GM12873 (cell line): ENCODE results near the gene DDRGK1.

Experiments
- TF ChIP-seq, protein P1 (sequence below): IDR thresholded peaks from 2 replicates; pipeline ENCODE4 v1.5.1; 2012; ENCODE audit warnings: low read depth, mild to moderate bottlenecking, moderate library complexity, low read length, control low read depth; ENCODE audit not compliant: insufficient read depth; ENCODE audit errors: missing control alignments

Gene DDRGK1

DNA sequence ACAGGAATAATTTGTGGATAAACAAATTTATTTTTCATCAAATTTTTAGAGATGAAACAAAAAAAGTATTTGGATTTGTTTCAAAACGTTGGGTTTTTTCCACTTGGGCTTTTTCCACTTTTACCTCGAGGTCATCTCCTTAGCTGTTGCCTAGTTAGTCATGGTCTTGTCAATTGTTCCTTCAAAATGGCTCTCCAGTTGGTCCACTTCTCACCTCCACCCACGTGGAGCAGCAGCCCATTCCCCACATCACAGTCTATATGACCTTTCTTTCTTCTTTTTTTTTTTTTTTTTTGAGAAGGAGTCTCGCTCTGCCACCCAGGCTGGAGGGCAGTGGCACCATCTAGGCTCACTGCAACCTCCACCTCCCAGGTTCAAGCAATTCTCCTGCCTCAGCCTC, 41.2 kb upstream of the DDRGK1 start:
- TF ChIP-seq, protein P1, sequence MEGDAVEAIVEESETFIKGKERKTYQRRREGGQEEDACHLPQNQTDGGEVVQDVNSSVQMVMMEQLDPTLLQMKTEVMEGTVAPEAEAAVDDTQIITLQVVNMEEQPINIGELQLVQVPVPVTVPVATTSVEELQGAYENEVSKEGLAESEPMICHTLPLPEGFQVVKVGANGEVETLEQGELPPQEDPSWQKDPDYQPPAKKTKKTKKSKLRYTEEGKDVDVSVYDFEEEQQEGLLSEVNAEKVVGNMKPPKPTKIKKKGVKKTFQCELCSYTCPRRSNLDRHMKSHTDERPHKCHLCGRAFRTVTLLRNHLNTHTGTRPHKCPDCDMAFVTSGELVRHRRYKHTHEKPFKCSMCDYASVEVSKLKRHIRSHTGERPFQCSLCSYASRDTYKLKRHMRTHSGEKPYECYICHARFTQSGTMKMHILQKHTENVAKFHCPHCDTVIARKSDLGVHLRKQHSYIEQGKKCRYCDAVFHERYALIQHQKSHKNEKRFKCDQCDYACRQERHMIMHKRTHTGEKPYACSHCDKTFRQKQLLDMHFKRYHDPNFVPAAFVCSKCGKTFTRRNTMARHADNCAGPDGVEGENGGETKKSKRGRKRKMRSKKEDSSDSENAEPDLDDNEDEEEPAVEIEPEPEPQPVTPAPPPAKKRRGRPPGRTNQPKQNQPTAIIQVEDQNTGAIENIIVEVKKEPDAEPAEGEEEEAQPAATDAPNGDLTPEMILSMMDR = no peak

DNA sequence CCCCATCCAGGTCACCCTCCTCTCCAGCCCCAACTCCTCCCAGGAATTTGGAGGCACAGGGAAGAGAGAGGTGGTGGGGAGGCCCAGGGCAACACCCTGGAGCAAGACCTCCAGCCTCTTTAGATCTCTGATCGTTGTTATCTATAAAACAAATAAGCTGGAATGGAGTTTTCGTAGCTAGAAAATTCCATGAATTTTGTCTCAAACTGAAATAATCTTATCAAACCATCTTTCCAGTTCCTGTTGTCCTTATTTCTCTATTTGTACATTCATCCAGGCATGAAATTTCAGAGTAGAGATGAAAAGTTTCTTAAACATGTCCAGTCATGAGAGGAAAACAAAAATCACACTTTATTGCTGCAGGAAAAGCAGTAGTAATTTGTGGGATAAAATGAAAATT, 40.7 kb upstream of the DDRGK1 start:
- TF ChIP-seq, protein P1 = no peak

DNA sequence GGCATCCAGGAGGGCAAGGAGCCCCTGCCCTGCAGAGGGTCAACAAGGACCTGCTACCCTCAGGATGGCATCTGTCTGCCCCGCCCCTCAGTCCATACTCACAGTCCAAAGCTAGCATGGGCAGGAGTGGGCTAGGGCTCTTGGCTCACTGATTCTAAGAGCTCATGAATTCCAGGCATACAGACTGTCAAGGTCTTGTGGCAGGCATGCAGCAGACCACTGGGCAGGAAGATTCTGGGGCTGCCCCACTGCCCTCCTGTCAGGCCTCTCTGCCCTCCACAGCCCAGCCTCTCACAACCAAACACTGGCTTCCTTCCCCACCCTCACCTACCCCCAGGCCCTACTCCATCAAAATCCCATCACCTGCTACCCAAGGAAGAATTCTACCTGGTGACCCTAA, 40.1 kb upstream of the DDRGK1 start:
- TF ChIP-seq, protein P1 = no peak

DNA sequence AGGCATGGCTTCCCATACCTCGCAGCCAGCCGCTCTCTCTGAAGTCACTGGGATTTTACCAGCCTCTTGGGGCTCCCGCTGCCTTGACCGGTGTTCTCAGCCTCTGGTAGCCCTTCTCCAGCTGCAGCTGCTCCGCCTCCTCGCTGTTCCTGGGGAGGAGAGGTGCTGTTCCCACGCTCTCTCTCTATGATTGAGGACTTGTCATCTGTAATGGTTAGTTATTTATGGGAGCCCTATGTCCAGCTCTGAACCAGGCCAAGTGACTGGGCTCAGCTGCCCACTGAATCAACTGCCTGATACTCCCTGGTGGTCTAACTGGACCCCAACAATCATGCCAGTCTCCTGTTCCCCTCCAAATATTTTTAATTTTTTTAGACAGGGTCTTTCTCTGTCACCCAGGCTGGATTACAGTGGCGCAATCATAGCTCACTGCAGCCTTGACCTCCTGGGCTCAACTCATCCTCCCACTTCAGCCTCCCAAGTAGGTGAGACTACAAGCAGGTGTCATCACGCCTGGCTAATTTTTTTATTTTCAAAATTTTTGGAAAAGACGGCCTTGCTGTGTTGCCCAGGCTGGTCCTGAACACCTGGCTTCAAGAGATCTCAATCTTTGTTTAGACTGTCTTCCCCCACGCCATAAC, 39.4 kb upstream of the DDRGK1 start:
- TF ChIP-seq, protein P1 = no peak

- TF ChIP-seq, protein P1 = no peak
Measured at GRCh38 chr20:3242172-3242692, 37.8 kb upstream of the DDRGK1 start.

DNA sequence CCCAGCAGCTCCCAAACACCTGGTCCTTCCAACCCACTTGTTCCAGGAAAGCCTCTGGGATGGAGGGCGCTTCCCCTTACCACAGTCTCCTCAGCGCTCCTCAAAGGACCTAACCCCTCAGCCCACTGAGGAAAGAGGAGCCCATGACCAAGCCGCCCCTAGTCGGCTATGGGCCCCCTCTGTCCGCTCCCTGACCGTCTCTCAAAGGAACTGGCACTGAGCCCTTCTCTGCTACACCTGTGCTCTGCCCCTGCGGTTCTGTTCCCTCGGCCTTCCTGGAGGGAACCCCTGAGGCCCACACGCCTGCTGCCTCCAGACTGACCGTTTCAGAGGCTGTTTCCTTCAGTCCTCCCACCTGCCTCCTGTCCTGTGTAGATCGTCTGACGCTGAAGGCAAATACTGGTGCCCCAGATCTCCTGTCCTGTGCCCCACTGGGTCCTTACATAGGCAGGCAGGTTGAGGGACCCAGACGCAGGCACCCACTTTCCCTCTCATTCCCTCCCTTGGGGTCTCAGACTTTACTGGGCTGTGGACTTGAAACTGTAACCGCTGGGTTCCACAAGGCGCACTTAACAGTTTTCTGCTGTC, 36.4 kb upstream of the DDRGK1 start:
- TF ChIP-seq, protein P1 = no peak

- TF ChIP-seq, protein P1 = no peak
Measured at GRCh38 chr20:3239867-3240775, 35.6 kb upstream of the DDRGK1 start.
